ENCODE data around the gene TSPAN16.
A peak's percentile ranks its signal among the peaks of the same experiment; 100 is the strongest.
"Not testable (repeated sequence)": the region's sequence is repeated elsewhere in the genome, so short reads cannot be mapped to it uniquely, and the experiment has no call there.

TSPAN16 gene

DNA sequence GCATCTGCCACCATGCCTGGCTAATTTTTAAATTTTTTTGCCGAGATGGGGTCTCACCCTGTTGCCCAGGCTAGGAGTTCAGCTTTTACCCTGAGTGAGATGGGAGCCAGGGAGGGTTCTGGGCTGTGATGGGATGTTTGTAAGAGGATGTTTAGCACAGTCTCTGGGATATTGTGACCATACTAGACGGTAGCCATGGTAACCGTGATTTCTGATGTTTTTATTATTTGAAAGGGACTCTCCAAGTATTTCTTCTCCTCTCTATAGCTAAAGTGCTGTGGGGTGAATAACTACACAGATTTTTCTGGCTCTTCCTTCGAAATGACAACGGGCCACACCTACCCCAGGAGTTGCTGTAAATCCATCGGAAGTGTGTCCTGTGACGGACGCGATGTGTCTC is 10.4 kb downstream of the TSPAN16 start:
- TF ChIP-seq, protein P1, sequence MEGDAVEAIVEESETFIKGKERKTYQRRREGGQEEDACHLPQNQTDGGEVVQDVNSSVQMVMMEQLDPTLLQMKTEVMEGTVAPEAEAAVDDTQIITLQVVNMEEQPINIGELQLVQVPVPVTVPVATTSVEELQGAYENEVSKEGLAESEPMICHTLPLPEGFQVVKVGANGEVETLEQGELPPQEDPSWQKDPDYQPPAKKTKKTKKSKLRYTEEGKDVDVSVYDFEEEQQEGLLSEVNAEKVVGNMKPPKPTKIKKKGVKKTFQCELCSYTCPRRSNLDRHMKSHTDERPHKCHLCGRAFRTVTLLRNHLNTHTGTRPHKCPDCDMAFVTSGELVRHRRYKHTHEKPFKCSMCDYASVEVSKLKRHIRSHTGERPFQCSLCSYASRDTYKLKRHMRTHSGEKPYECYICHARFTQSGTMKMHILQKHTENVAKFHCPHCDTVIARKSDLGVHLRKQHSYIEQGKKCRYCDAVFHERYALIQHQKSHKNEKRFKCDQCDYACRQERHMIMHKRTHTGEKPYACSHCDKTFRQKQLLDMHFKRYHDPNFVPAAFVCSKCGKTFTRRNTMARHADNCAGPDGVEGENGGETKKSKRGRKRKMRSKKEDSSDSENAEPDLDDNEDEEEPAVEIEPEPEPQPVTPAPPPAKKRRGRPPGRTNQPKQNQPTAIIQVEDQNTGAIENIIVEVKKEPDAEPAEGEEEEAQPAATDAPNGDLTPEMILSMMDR (IDR thresholded peaks at IDR 0.05; ENCODE audit: insufficient read depth, low read length), result no peak
- no peak for DNase-seq (ENCODE audit: low read depth in 1 of 2, low spot score in 1 of 2)
- Histone ChIP-seq H3K27ac (replicated peaks) (no peak overlapping the region), H3K4me3 (replicated peaks; ENCODE audit: insufficient read depth, low read length) (no peak overlapping the region), H3K27me3 (ENCODE audit: insufficient read depth, poor library complexity, severe bottlenecking) (no peaks in the 10 kb centered on the region)

DNA sequence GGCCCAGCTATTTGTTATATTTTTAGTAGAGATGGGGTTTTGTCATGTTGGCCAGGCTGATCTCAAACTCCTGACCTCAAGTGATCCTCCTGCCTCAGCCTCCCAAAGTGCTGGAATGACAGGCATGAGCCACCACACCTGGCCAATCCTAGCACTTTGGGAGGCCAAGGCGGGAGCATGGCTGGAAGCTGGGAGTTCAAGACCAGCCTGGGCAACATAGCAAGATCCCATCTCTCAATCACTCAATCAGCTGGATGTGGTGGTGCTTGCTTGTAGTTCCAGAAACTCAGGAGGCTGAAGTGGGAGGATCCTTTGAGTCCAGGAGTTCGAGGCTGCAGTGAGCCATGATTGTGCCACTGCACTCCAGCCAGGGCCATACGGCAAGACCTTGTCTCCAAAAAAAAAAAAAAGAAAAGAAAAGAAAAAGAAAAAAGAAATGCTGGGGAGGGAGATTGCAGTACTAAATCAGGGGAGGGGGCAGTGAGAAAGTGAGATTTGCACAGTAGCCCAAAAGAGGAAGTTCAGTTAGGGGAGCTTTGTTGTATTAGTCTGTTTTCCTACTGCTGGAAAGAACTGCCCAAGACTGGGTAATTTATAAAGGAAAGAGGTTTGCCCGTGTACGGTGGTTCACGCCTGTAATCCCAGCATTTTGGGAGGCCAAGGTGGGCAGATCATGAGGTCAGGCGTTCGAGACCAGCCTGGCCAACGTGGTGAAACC is 24.5 kb downstream of the TSPAN16 start:
- H3K27me3 ChIP-seq (ENCODE audit: insufficient read depth, poor library complexity, severe bottlenecking), result not testable (repeated sequence)
- Histone ChIP-seq H3K27ac (replicated peaks) (peak overlapping the region; percentile 93), H3K4me3 (replicated peaks; ENCODE audit: insufficient read depth, low read length) (peak overlapping the region; percentile 11; the same call in 1 of the 2 replicates)
- TF ChIP-seq SPI1 (IDR thresholded peaks at IDR 0.05; ENCODE audit: borderline replicate concordance, low read depth), result peak; percentile 58; the same call in 1 of the 2 replicates
- peak in 1 of 2 experiments; percentile 37 for DNase-seq (ENCODE audit: low read depth in 1 of 2, low spot score in 1 of 2)

DNA sequence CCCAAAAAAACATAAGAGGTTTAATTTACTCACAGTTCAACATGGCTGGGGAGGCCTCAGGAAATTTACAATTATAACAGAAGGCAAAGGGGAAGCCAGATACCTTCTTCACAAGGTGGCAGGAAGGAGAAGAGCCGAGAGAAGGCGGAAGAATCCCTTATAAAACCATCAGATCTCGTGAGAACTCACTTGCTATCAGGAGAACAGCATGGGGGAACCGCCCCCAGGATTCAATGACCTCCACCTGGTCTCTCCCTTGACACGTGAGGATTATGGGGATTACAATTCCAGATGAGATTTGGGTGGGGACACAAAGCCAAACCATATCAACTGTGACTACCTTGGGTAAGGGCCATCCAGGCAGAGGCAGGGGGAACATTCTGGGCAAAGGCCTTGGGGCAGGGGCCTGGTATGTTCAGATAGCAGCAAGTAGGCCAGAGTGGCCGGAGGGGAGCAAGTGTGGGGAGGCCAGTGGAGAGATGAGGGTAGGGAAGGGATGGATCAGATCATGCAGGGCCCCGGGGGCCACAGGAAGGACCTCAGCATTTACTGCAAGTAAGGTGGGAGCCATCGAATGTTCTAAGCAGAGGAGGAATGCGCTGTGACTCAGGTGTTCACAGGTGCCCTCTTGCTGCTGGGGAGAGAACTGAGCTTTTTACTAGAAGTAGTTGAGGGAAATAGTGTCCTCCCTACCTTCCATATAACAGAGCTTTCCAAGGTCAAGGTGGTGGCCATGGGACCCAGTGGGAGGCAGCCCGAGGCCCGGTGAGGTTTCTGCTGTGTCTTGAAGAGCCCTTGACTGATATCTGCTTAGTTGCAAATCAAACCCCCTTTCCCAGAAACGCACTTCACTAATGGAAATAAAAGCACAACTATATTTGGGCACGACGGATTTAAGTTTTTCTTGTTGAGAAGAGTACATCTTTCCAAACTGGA is 25.5 kb downstream of the TSPAN16 start:
- peak overlapping the region; percentile 93 for H3K27ac ChIP-seq (replicated peaks)

DNA sequence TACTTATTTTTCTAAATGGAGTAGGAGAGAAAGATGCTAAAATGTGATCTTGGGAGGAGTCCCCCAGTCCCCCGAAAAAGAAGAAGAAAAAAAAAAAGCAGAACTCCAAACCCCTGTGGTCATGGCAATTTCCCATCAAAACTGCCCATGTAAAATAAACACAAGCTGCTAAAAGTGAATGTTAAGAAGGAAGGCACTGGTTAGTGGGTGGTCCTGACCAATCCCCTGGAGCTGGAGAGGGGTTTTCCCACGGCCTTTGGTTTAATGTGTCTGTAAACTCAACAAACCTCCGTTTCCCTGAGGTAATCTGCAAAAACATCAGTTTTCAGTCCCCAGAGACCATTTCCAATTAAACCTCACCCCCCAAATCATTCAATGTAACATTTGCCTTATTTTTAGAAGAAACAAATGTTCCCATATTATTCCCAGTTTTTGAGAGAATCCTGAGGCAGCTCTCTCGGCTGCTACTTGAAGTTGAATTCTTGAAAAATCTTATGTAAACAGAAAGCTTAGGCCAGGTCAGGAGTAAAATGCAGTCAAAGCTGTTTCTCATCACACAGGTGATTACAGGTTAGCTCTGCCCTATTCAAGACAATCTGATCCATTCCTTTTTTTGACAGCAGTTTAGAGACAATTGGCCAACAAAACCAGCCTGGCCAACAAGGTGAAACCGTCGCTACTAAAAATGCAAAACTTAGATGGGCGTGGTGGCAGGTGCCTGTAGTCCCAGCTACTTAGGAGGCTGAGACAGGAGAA is 26.5 kb downstream of the TSPAN16 start:
- peak overlapping the region; percentile 93 for H3K27ac ChIP-seq (replicated peaks)
- DNase-seq (ENCODE audit: low read depth in 1 of 2, low spot score in 1 of 2), result peak in 1 of 2 experiments; percentile 57
- no peaks in the 10 kb centered on the region for H3K27me3 ChIP-seq (ENCODE audit: insufficient read depth, poor library complexity, severe bottlenecking)
- no peak overlapping the region for H3K4me3 ChIP-seq (replicated peaks; ENCODE audit: insufficient read depth, low read length)
- TF ChIP-seq SPI1 (IDR thresholded peaks at IDR 0.05; ENCODE audit: borderline replicate concordance, low read depth), result peak; percentile 87
- no peak for TF ChIP-seq POLR2AphosphoS5 (IDR thresholded peaks at IDR 0.05; ENCODE audit: low read depth)

More for the DNA sequence above, 25.5 kb downstream of the TSPAN16 start:
- no peak overlapping the region; the same call in 1 of the 2 replicates for H3K4me3 ChIP-seq (replicated peaks; ENCODE audit: insufficient read depth, low read length)
- peak; percentile 27; the same call in 1 of the 2 replicates for TF ChIP-seq SPI1 (IDR thresholded peaks at IDR 0.05; ENCODE audit: borderline replicate concordance, low read depth)
- TF ChIP-seq, protein P1 (IDR thresholded peaks at IDR 0.05; ENCODE audit: insufficient read depth, low read length), result no peak
- H3K27me3 ChIP-seq (ENCODE audit: insufficient read depth, poor library complexity, severe bottlenecking), result no peaks in the 10 kb centered on the region
- DNase-seq (ENCODE audit: low read depth in 1 of 2, low spot score in 1 of 2), result peak; percentile 61 to 78

DNA sequence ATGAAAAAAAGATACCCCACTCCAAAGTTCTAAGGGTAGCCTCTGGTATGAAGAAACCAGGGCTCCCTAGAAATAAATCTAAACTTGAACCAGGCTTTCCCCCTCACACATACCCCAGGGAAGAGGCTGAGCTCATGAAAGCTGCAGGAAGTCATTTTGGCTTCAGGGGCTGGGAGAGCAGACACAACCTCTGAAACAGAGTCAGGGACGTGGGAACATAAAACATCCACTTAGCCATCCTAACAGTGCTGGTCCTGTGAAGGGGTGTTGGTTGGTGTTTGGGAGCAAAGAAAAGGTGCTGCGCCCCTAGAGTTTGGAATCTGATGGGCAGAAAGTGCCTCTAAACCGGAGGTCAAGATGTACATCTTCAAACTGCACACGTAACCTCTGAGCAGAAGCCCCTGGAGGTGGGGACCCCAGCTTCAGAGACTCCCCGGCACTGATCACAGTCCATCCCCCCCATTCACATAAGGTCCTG is 27.7 kb downstream of the TSPAN16 start:
- no peak for TF ChIP-seq SPI1 (IDR thresholded peaks at IDR 0.05; ENCODE audit: borderline replicate concordance, low read depth)
- TF ChIP-seq GABPA (IDR thresholded peaks at IDR 0.05; ENCODE audit: low read depth), result no peak
- TF ChIP-seq POLR2AphosphoS5 (IDR thresholded peaks at IDR 0.05; ENCODE audit: low read depth), result no peak
- TF ChIP-seq, protein P1 (IDR thresholded peaks at IDR 0.05; ENCODE audit: insufficient read depth, low read length), result no peak
- TF ChIP-seq, protein P2, sequence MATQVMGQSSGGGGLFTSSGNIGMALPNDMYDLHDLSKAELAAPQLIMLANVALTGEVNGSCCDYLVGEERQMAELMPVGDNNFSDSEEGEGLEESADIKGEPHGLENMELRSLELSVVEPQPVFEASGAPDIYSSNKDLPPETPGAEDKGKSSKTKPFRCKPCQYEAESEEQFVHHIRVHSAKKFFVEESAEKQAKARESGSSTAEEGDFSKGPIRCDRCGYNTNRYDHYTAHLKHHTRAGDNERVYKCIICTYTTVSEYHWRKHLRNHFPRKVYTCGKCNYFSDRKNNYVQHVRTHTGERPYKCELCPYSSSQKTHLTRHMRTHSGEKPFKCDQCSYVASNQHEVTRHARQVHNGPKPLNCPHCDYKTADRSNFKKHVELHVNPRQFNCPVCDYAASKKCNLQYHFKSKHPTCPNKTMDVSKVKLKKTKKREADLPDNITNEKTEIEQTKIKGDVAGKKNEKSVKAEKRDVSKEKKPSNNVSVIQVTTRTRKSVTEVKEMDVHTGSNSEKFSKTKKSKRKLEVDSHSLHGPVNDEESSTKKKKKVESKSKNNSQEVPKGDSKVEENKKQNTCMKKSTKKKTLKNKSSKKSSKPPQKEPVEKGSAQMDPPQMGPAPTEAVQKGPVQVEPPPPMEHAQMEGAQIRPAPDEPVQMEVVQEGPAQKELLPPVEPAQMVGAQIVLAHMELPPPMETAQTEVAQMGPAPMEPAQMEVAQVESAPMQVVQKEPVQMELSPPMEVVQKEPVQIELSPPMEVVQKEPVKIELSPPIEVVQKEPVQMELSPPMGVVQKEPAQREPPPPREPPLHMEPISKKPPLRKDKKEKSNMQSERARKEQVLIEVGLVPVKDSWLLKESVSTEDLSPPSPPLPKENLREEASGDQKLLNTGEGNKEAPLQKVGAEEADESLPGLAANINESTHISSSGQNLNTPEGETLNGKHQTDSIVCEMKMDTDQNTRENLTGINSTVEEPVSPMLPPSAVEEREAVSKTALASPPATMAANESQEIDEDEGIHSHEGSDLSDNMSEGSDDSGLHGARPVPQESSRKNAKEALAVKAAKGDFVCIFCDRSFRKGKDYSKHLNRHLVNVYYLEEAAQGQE (IDR thresholded peaks at IDR 0.05; ENCODE audit: insufficient replicate concordance, low read depth), result no peak
- Histone ChIP-seq H3K4me3 (replicated peaks; ENCODE audit: insufficient read depth, low read length) (no peak overlapping the region), H3K27me3 (ENCODE audit: insufficient read depth, poor library complexity, severe bottlenecking) (no peaks in the 10 kb centered on the region), H3K27ac (replicated peaks) (peak overlapping the region; percentile 93)
- no peak for DNase-seq (ENCODE audit: low read depth in 1 of 2, low spot score in 1 of 2)

All from HL-60 (cell line).